Activated CD8-positive, alpha-beta T cell treated with anti-CD3 and anti-CD28 coated beads for 36 hours (primary cell): ENCODE results near the gene CAMK2N1. TPM values are rescaled to one million over a fixed set of nuclear protein-coding genes. Genes with fewer than 3 reads are reported as not detected.

Source experiments
- ATAC-seq: fragments of 200-7000 bp; cut with Tn5 transposase; one replicate; pipeline ENCODE4 v1.10.0; 2021; ENCODE audit warnings: mild to moderate bottlenecking, moderate library complexity
- CTCF ChIA-PET: fragments of 350-600 bp; sonication (Branson Sonifier 250); formaldehyde crosslinking; loops from one replicate; lab custom pipeline; 2021; ENCODE audit warnings: antibody characterized with exemption; lab: Charles Lee
- POLR2A ChIA-PET: fragments of 350-600 bp; sonication (Branson Sonifier 250); formaldehyde crosslinking; loops from one replicate; lab custom pipeline; 2021; ENCODE audit warnings: antibody characterized with exemption; lab: Charles Lee
- DNase-seq: peaks from one replicate; pipeline ENCODE4 v3.0.0-alpha.2; 2020
- H3K27ac Mint-ChIP-seq: one replicate; pipeline ENCODE4 v1.8.0; 2021; ENCODE audit warnings: mild to moderate bottlenecking, mixed read lengths
- H3K27me3 Mint-ChIP-seq: one replicate; pipeline ENCODE4 v1.8.0; 2021; ENCODE audit warnings: mixed read lengths
- H3K36me3 Mint-ChIP-seq: one replicate; pipeline ENCODE4 v1.8.0; 2021; ENCODE audit warnings: low read depth, mixed read lengths
- H3K4me1 Mint-ChIP-seq: one replicate; pipeline ENCODE4 v1.8.0; 2021; ENCODE audit warnings: low read depth, mixed read lengths
- H3K4me3 Mint-ChIP-seq: one replicate; pipeline ENCODE4 v1.8.0; 2021; ENCODE audit warnings: mild to moderate bottlenecking, moderate library complexity, mixed read lengths
- H3K9me3 Mint-ChIP-seq: one replicate; pipeline ENCODE4 v1.8.0; 2021; ENCODE audit warnings: mixed read lengths
- CTCF ChIP-seq: fragments of 200-600 bp; IDR thresholded peaks from one replicate; pipeline ENCODE4 v1.8.0; 2022; ENCODE audit warnings: antibody characterized with exemption, mild to moderate bottlenecking
- intact Hi-C: fragments of 100-400 bp; cut with micrococcal nuclease; formaldehyde crosslinking; loops from one replicate; pipeline ENCODE4 v1.10.0; 2022
- total RNA-seq, 2 experiments: library from RNA; stranded (reverse); gene quantifications; one replicate each; pipeline ENCODE4 v1.2.3, GENCODE V29; 2021

CAMK2N1 gene
- total RNA-seq, 2 experiments from 2014 or later = 0.67 to 0.86 TPM

GRCh38 chr1:20445956-20446355, 40.1 kb downstream of the CAMK2N1 start:
- Mint-ChIP-seq H3K27me3 (peaks cover 15% of the 10 kb centered on the region), H3K4me1 (no peaks in the 10 kb centered on the region), H3K27ac (no peak overlapping the region), H3K9me3 (no peaks in the 10 kb centered on the region), H3K4me3 (no peak overlapping the region), H3K36me3 (no peaks in the 10 kb centered on the region)
- ChIA-PET CTCF (interaction anchor here (1.4 kb wide), 2 partner anchors 12 to 234 kb away, joined by 4 to 5 read pairs; no protein-coding TSS in a partner anchor), POLR2A (interaction anchor here (1.1 kb wide), 1 partner anchor 10 kb away, joined by 4 read pairs; no protein-coding TSS in a partner anchor)
- TF ChIP-seq CTCF = no peak
- DNase-seq (no peak), ATAC-seq (no peak)
- intact Hi-C loops = no loop called here

GRCh38 chr1:20443703-20444586, 42.1 kb downstream of the CAMK2N1 start:
- ChIA-PET CTCF (no interaction called here), POLR2A (no interaction called here)
- no peak for TF ChIP-seq CTCF
- no peaks in the 10 kb centered on the region for H3K4me1 Mint-ChIP-seq
- intact Hi-C loops = no loop called here
- H3K4me3 Mint-ChIP-seq = no peak overlapping the region
- ATAC-seq (no peak), DNase-seq (no peak)
- no peak overlapping the region for H3K27ac Mint-ChIP-seq
- H3K9me3 Mint-ChIP-seq = no peaks in the 10 kb centered on the region
- no peaks in the 10 kb centered on the region for H3K36me3 Mint-ChIP-seq
- peaks cover 7% of the 10 kb centered on the region for H3K27me3 Mint-ChIP-seq

- ChIA-PET POLR2A (no interaction called here), CTCF (no interaction called here)
- Mint-ChIP-seq H3K4me1 (no peaks in the 10 kb centered on the region), H3K9me3 (no peaks in the 10 kb centered on the region), H3K27ac (no peak overlapping the region), H3K36me3 (no peaks in the 10 kb centered on the region), H3K4me3 (no peak overlapping the region), H3K27me3 (peaks cover 6% of the 10 kb centered on the region)
- no peak for TF ChIP-seq CTCF
- intact Hi-C loops = no loop called here
- DNase-seq (no peak), ATAC-seq (no peak)
Measured at GRCh38 chr1:20442920-20443625, 42.9 kb downstream of the CAMK2N1 start.

GRCh38 chr1:20440785-20441200, 45.2 kb downstream of the CAMK2N1 start:
- TF ChIP-seq CTCF = no peak
- Mint-ChIP-seq H3K4me1 (no peaks in the 10 kb centered on the region), H3K9me3 (no peaks in the 10 kb centered on the region), H3K4me3 (no peak overlapping the region), H3K36me3 (no peaks in the 10 kb centered on the region), H3K27ac (no peak overlapping the region), H3K27me3 (peaks cover 11% of the 10 kb centered on the region)
- ATAC-seq = peak; percentile 93
- ChIA-PET CTCF (interaction anchor here (1.0 to 2.2 kb wide), 3 partner anchors 10 to 227 kb away, joined by 3 to 8 read pairs (median 4); no protein-coding TSS in a partner anchor), POLR2A (interaction anchor here (0.7 kb wide), 1 partner anchor 1468 kb away, joined by 3 read pairs; no protein-coding TSS in a partner anchor)
- intact Hi-C loops = no loop called here
- peak; percentile 71 for DNase-seq
